ENCODE results near the gene HEG1.

The HEG1 gene

DNA sequence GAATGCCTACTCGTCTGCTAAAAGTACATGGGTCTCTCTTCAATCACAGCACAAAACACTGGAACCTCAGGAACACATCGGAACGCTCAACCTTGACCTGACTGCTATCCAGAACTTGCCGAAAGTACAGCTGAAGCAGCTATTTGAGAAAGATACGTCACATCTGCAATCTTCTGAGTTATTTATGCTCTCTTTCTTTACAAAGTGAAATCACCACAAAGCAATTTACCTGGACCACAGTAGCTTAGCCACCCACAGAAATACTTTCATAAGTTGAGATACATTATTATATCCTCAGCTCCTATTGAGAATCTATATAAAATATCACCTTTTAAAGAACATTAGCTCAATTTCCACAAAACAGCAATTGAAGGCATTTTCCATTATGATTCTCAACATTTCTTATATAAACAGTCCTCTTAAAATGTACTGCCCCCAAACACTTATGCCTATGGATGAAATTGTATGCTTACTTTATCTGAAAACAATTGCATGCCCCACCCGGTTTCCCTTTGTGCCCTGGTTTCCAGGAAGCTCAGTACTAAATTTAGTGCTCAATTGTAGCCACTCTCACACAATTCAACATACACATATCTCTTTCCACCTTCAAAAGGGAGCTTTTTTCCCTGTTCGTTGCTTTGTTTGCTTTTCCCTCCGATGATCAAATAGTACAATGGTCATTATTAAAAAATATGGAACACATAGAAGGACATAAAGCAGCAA is 31.8 kb downstream of the HEG1 start:
- DNase-seq (ENCODE audit: low read depth), result no peak
- H3K4me3 ChIP-seq (replicated peaks; ENCODE audit: low read depth, low read length), result no peak overlapping the region
- no peak for TF ChIP-seq CTCF (IDR thresholded peaks at IDR 0.05; ENCODE audit: low read length, missing control alignments)

- DNase-seq (ENCODE audit: low read depth), result no peak
- no peak for TF ChIP-seq CTCF (IDR thresholded peaks at IDR 0.05; ENCODE audit: low read length, missing control alignments)
Observed at GRCh38 chr3:125022206-125022605, 33.6 kb downstream of the HEG1 start.

DNA sequence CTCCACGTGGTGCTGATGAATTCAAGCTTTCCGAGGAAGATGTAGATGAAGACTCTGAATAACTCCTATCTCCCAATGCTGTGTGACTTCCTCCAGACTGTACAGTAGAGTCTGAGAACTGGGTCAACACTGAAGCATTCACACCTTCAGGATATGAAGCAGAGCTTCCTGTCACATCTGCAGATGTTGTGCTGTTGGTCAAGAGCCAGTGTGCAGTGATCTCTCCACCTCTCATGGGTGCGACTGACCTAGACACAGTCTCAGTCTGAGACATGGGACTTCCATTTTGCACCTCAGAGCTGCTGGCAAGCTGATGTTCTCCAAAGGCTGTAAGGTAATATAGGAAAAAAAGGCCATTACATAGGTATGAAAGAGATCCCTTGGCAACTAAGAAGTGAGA is 36.5 kb downstream of the HEG1 start:
- TF ChIP-seq CTCF (IDR thresholded peaks at IDR 0.05; ENCODE audit: low read length, missing control alignments), result no peak
- no peak overlapping the region for H3K4me3 ChIP-seq (replicated peaks; ENCODE audit: low read depth, low read length)
- DNase-seq (ENCODE audit: low read depth), result no peak

More at GRCh38 chr3:125022206-125022605, 33.6 kb downstream of the HEG1 start:
- H3K4me3 ChIP-seq (replicated peaks; ENCODE audit: low read depth, low read length), result no peak overlapping the region

DNA sequence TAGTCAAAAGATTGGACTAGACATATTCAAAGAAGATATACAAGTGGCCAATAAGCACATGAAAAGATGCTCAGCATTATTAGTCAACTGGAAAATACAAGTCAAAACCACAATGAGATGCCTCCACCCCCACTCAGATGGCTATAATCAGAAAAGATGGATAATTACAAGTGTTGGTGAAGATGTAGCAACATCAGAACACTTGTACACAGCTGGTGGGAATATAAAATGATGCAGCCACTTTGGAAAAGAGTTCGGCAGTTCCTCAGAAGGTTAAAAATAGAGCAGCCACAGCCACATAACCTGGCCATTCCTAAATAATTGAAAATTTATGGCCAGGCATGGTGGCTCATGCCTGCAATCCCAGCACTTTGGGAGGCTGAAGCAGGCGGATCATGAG is 38.4 kb downstream of the HEG1 start:
- DNase-seq (ENCODE audit: low read depth), result no peak
- H3K4me3 ChIP-seq (replicated peaks; ENCODE audit: low read depth, low read length), result no peak overlapping the region
- TF ChIP-seq CTCF (IDR thresholded peaks at IDR 0.05; ENCODE audit: low read length, missing control alignments), result no peak

DNA sequence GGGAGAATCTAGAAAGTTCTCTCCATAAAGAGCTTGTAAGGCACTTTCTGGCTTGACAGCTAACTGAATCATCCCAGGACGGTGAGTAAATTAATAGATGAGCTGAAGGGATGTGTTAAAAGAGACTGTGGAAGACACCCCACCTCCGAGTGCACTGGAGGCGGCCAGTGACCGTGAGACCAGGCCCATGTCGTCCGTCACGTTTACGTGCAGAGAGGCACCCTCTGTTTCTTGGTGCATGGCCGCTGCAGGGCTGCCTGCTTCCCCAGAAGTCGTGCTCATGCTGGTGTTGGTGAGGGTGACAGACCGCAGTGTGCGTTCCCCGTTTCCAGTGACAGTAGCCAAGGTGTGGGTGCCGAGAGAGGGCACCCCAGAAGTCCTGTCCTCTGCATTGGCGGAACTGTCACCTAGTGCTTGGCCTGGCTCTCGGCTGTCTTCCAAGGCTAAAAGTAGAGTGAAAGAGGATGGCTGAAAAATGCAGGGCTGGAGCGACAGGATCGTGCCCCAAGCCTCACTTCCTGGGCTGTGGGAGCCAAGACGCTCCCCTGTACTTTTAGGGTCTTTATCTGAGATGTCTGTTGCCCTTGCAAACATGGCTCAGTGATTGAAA is 41.1 kb downstream of the HEG1 start:
- no peak overlapping the region for H3K4me3 ChIP-seq (replicated peaks; ENCODE audit: low read depth, low read length)
- TF ChIP-seq CTCF (IDR thresholded peaks at IDR 0.05; ENCODE audit: low read length, missing control alignments), result no peak
- no peak for DNase-seq (ENCODE audit: low read depth)

DNA sequence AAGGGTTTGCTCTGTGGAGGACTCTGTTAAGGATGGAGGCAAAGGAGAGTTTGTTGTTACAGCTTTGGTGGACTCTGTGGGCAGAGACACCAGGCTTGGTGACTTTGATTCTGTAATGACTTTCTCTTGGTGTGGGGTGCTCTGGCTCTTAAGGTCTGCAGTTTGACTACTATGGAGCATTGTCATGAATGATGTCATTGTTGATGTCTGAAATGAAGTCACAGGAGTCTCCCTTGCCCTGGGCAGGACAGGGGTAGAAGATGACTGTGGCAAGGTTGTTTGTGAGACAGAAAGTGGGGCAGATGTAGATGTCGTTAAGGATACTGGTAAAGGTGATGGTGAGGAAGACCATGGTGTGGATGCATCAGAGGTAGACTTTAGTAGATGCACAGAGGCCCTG is 42.7 kb downstream of the HEG1 start:
- no peak for DNase-seq (ENCODE audit: low read depth)
- no peak for TF ChIP-seq CTCF (IDR thresholded peaks at IDR 0.05; ENCODE audit: low read length, missing control alignments)
- no peak overlapping the region for H3K4me3 ChIP-seq (replicated peaks; ENCODE audit: low read depth, low read length)

DNA sequence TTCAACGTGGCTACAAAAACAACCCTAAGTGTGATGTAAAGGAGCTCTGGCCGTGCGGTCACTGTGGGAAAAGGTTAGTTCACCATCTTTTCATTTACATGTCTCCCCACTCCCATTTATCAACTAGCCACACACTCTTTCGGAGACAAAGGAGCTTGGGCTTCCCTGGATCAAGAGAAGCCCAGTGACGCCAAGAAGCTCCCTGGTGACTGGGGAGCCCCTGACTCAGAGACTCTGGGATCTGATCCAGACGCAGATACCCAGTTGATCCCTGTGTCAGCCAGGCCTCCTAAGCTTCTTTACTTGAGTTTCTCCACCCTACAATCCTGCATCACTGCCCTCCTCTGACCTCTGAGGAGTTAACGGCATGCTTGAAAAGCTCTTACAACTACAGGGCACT is 43.9 kb downstream of the HEG1 start:
- peak; percentile 35 for DNase-seq (ENCODE audit: low read depth)
- no peak for TF ChIP-seq CTCF (IDR thresholded peaks at IDR 0.05; ENCODE audit: low read length, missing control alignments)
- no peak overlapping the region for H3K4me3 ChIP-seq (replicated peaks; ENCODE audit: low read depth, low read length)
